ENCODE data around the gene MVB12B. TPM values are rescaled to one million over a fixed set of nuclear protein-coding genes. Genes with fewer than 3 reads are reported as not detected.

MVB12B gene
- total and polyA plus RNA-seq, 2 donors (not counting 1 experiment from before 2014, with no cell fraction given) = 2.5 to 2.6 TPM

GRCh38 chr9:126527109-126527825, 200.6 kb downstream of the MVB12B start:
- DNase-seq (ENCODE audit: low read depth in 2 of 2) = no peak
- no peaks in the 10 kb centered on the region for H4K20me1 ChIP-seq (ENCODE audit: control insufficient read depth, extremely low read depth, insufficient read depth, low read length)
- H3K27ac ChIP-seq (ENCODE audit: insufficient read depth, low read length) = no peak overlapping the region
- no peaks in the 10 kb centered on the region for H3K9me3 ChIP-seq (ENCODE audit: control insufficient read depth, insufficient read depth, low read depth, low read length)
- H3K4me3 ChIP-seq (replicated peaks in 1 of 4; ENCODE audit: control extremely low read depth in 1 of 4, insufficient read depth in 1 of 4, low read depth in 3 of 4, low read length in 4 of 4) = no peak overlapping the region
- no peaks in the 10 kb centered on the region for H3K36me3 ChIP-seq (ENCODE audit: control insufficient read depth, insufficient read depth, low read length)
- H3K4me2 ChIP-seq (ENCODE audit: extremely low read depth, insufficient read depth, low read length) = no peak overlapping the region
- H3K9ac ChIP-seq (ENCODE audit: insufficient read depth, low read length) = no peak overlapping the region
- H3K27me3 ChIP-seq (ENCODE audit: control insufficient read depth, insufficient read depth, low read length) = peaks cover 3% of the 10 kb centered on the region
- H3K4me1 ChIP-seq (ENCODE audit: control insufficient read depth, extremely low read depth, insufficient read depth, low read length) = peaks cover under 1% of the 10 kb centered on the region
- no peak overlapping the region for H2AFZ ChIP-seq (ENCODE audit: low read length)
- no peak for TF ChIP-seq EZH2 (IDR thresholded peaks at IDR 0.05; ENCODE audit: low read length, missing control alignments)
- H3K79me2 ChIP-seq (ENCODE audit: control insufficient read depth, insufficient read depth, low read length) = no peaks in the 10 kb centered on the region

GRCh38 chr9:126528111-126528510, 201.5 kb downstream of the MVB12B start:
- TF ChIP-seq EZH2 (IDR thresholded peaks at IDR 0.05; ENCODE audit: low read length, missing control alignments) = no peak
- no peak for TF ChIP-seq CTCF (conservative IDR thresholded peaks at IDR 0.05 in 1 of 2, IDR thresholded peaks at IDR 0.05 in 1 of 2; ENCODE audit: low read depth in 1 of 2, low read length in 2 of 2)
- H3K79me2 ChIP-seq (ENCODE audit: control insufficient read depth, insufficient read depth, low read length) = no peaks in the 10 kb centered on the region
- no peak overlapping the region for H3K27ac ChIP-seq (ENCODE audit: insufficient read depth, low read length)
- no peak for DNase-seq (ENCODE audit: low read depth in 2 of 2)
- no peak overlapping the region for H3K4me2 ChIP-seq (ENCODE audit: extremely low read depth, insufficient read depth, low read length)
- no peak overlapping the region for H2AFZ ChIP-seq (ENCODE audit: low read length)
- H3K4me1 ChIP-seq (ENCODE audit: control insufficient read depth, extremely low read depth, insufficient read depth, low read length) = peaks cover 2% of the 10 kb centered on the region
- no peak overlapping the region for H3K4me3 ChIP-seq (replicated peaks in 1 of 4; ENCODE audit: control extremely low read depth in 1 of 4, insufficient read depth in 1 of 4, low read depth in 3 of 4, low read length in 4 of 4)
- H3K27me3 ChIP-seq (ENCODE audit: control insufficient read depth, insufficient read depth, low read length) = peaks cover 8% of the 10 kb centered on the region
- no peaks in the 10 kb centered on the region for H3K36me3 ChIP-seq (ENCODE audit: control insufficient read depth, insufficient read depth, low read length)
- H3K9ac ChIP-seq (ENCODE audit: insufficient read depth, low read length) = no peak overlapping the region
- no peaks in the 10 kb centered on the region for H4K20me1 ChIP-seq (ENCODE audit: control insufficient read depth, extremely low read depth, insufficient read depth, low read length)
- H3K9me3 ChIP-seq (ENCODE audit: control insufficient read depth, insufficient read depth, low read depth, low read length) = no peaks in the 10 kb centered on the region

- Histone ChIP-seq H2AFZ (ENCODE audit: low read length) (no peak overlapping the region), H3K27me3 (ENCODE audit: control insufficient read depth, insufficient read depth, low read length) (peaks cover 8% of the 10 kb centered on the region), H3K4me3 (replicated peaks in 1 of 4; ENCODE audit: control extremely low read depth in 1 of 4, insufficient read depth in 1 of 4, low read depth in 3 of 4, low read length in 4 of 4) (no peak overlapping the region), H3K4me2 (ENCODE audit: extremely low read depth, insufficient read depth, low read length) (no peak overlapping the region), H3K27ac (ENCODE audit: insufficient read depth, low read length) (no peak overlapping the region), H3K9ac (ENCODE audit: insufficient read depth, low read length) (no peak overlapping the region), H3K4me1 (ENCODE audit: control insufficient read depth, extremely low read depth, insufficient read depth, low read length) (peaks cover 2% of the 10 kb centered on the region), H3K9me3 (ENCODE audit: control insufficient read depth, insufficient read depth, low read depth, low read length) (no peaks in the 10 kb centered on the region), H3K79me2 (ENCODE audit: control insufficient read depth, insufficient read depth, low read length) (no peaks in the 10 kb centered on the region), H4K20me1 (ENCODE audit: control insufficient read depth, extremely low read depth, insufficient read depth, low read length) (no peaks in the 10 kb centered on the region), H3K36me3 (ENCODE audit: control insufficient read depth, insufficient read depth, low read length) (no peaks in the 10 kb centered on the region)
- no peak for DNase-seq (ENCODE audit: low read depth in 2 of 2)
- TF ChIP-seq CTCF (conservative IDR thresholded peaks at IDR 0.05 in 1 of 2, IDR thresholded peaks at IDR 0.05 in 1 of 2; ENCODE audit: low read depth in 1 of 2, low read length in 2 of 2) = no peak
- TF ChIP-seq EZH2 (IDR thresholded peaks at IDR 0.05; ENCODE audit: low read length, missing control alignments) = no peak
Observed at GRCh38 chr9:126528915-126529314, 202.3 kb downstream of the MVB12B start.

Measured in fibroblast of lung (primary cell).